HG03103 (cell line): ENCODE measurements around the gene P2RY12.

Experiments
- ATAC-seq: cut with Tn5 transposase; IDR thresholded peaks from one replicate; pipeline ENCODE4 v1.9.1; 2021; ENCODE audit warnings: low read depth; ENCODE audit not compliant: unreplicated experiment

Gene P2RY12

DNA sequence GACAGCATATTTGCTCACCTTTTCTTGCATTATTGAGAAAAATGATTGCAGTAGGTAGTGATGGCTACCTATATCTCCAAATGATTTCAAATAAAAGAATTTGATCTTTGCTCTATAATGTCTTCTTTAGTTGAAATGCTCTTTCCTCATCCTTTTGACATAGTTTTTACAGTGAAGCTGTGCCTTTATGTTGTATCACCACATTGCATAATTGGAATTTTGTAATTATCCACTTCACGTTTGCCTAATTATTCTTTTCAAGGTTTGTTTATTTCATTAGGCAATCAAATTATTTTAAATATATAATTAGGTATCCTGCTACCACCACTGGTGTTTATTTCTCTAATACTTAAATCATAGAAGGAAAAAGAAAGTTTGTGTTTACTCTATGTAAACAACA is 33.9 kb downstream of the P2RY12 start:
- ATAC-seq: no peak

DNA sequence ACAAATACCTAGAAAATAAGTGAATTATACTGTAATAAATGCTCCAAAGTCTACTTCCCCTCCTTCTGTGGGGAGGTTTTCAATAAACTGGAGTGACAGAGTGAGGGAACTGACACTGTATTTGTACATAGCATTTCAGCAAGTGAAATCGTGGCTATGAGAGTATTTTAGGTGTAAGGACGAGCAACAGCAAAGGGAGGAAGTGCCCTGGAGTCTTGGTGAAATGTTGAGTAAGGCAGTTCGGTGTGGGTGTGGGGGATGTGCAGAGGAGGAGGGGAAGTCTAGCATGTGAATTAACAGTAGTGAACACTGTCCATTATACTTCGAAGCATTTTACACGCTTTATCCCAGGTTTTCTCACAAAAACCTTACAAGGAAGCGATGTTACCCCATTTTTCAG is 37.1 kb downstream of the P2RY12 start:
- ATAC-seq: no peak

- no peak for ATAC-seq
These were observed 38.3 kb downstream of the P2RY12 start for GRCh38 chr3:151346292-151346691.

DNA sequence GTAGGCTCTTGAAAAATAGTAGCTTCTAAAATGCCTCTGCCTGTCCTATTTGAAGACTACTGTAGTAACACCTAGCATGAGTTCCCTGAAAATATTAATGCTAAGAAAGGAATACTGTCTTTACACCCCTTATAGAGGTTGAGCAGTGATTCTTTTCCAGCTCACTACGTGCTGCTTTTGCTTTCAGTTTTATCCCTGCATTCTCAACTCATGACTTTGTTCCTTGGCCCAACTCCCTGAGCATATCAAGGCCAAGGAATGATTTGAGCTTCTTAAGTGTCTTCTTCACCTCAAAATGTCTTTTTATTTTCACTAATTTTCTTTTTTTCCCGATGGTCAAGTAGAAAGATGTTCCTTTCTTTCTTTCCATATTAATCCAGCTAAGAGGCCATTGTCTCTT is 38.7 kb downstream of the P2RY12 start:
- no peak for ATAC-seq

- no peak for ATAC-seq
These were observed 52.9 kb downstream of the P2RY12 start for GRCh38 chr3:151331696-151332095.

DNA sequence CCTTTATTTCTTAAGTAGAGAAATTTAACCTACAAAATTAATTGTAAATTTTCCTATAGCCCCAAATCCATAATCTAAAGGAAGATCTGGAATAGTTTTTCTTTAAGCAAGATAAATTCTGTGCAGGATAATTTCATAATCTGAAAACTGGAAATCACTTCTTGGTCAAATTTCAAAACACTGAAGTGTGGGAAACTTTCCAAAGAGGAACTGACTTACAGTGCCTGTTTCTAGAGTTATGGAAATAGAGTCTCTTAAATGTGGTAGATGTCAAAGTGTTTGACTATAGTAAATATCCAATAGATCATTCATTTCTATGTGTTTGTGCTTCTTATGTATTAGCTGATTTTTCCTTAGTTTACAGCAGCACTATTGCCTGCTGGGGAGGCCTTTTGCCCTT is 53.7 kb downstream of the P2RY12 start:
- no peak for ATAC-seq

DNA sequence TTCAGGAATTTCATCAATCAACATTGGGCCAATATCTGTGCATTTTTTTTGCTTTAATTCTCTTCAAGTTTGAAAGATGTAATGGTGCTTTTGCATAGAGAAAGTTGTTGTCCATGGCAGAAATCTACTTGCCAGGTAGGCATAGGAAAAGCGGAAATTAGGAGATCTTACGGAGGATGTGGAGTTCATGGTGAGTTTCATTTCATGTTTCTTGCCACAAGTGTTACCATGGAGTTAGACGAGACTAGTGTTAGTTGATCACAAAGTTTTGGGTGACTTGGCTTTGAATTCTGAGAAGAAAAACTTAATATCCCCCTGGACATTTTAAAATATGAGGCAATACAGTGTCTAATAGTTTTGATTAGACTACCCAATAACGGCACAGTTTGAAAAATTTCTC is 54.2 kb downstream of the P2RY12 start:
- no peak for ATAC-seq

DNA sequence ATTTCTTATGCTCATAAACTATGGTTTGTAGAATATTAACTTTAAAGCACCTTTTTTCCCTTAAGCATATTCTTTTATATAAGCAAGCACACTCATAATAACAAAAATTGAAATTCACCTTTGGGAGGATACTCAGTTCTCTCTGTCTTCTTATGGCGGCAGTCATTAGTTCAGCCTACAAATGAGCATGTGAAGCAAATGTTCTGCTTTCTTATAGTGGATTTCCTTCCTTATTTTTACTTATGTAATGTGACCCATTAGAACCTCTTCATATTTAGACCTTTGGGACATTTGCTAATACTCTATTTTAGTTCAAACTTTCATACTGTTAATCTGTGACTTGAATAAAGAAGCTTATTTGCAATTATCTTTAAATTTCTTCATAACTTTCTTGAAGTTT is 55.2 kb downstream of the P2RY12 start, which contains the start of gene P2RY13:
Gene P2RY13, minus strand, starts transcription at position 187 of the 400 bp plus-strand sequence. Its CDS starts 21 bp downstream, at position 166.
- ATAC-seq: no peak

GRCh38 chr3:151328298-151328995 is 56.1 kb downstream of the P2RY12 start:
- ATAC-seq: no peak

DNA sequence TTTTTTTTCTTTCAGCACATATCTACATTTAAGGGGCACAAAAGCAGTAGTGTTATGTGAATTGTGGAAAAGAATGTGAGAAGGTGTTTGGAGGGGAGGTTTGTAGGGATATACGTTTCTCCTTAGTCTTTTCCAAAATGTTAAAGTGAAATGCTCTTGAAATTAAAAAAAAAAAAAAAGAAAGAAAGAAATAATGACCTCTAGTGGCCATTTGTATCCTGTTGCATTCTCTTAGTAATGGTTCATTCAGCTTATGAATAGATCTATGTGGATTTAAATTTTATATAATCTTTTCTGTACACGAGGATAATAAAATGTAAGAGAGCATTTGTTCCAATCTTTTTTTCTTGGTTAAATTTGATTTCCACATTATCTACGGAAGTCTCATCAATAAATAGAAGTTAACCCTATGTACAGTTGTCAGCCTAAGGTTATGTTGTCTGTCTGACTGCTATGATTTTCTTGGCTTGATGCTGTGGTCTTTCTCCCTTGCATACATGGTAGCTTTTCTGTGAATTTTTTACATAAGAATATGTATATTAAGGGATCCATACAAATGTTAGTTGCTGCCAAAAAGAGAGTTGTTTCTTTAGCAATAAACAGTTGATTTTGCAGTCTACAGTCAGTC is 56.9 kb downstream of the P2RY12 start:
- no peak for ATAC-seq

DNA sequence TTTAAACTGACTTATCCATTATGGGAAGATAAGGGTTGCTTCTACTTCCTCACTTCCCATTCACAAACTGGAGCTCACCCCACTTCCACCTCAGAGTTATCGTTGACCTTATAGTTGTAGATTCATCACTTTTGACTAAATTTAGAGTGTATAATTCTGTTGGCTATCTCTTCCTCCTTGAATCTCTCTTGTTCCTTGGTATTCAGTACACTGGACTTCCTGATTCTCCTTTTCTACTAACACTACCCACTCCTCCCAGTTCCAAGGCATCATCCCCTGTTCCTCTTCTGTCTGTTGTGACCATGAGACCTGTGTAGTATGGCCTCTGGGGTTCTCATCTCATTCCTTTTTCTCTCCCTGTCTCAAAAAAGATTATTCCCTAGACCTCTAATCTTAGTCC is 62.0 kb downstream of the P2RY12 start:
- ATAC-seq: no peak

DNA sequence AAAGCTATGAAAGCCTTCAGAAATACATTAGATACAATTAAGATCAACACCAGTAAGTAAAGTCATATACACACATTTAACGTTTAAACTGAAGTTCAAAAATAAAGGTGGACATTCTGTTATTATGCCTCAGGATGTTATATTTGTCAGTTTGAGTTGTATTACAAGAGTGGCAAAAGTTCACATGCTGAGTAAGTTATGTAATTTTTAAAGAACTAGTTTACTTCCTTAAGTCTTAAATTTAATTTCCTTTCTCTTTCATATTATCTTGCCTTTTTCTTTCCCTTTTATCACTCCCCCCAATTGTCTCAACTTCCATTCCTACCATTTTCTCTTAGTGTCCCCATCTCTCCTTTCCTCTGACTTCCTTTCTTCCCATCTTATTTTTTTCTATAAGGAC is 63.0 kb downstream of the P2RY12 start:
- ATAC-seq: no peak

DNA sequence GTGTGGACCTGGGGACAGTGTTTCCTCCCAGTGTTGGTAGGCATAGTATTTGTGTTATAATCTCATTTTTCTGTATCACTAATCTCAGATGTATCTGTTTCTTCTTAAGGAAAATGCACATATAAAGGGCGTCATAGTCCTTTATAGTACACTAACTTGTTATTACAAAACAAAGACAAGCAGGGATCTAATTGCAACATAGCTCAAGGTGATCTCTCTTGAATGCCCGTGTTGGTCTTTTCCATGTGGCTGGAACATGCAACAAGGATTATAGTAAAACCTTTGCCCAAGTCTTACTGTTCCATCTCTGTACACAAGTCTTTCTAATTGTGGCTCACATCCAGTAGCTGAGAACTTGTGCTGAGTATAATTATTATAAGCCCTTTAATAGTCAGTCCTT is 64.4 kb downstream of the P2RY12 start:
- no peak for ATAC-seq

DNA sequence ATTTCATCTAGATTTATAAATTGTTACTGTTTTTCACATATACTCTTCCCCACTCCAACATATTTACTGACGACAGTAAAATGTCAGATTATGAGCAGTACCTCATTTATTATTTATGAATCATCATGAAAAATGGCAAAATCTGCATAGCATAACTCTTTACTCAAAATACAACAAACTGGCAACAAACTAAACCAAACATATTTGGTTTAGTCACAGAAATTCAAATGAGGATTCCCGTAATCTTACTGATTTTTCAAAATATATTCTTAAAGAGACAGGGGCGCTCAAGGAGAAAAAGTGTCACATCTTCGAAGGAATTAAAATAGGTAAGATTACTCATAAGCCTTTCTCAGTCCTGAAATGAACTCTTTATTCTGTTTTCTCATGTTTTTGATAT is 64.9 kb downstream of the P2RY12 start:
- ATAC-seq: no peak

DNA sequence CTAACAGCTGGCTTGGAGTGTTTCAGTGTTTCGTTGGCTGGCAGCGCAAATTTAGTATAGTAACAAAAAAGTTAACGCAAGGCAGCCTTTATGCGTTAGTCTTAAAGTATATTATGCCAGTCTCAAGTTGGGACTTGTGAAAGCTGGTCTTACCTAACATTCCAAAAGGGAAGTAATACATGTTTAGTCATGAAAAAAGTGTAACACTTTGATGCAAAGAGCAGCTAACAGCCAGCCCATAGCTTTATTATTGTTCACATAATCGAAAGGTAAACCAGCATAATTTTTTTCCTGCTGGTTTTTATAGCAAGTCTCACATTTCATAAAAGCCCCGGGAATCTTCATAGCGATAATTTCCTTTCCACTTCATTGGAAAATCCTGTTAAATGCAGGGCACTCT is 65.6 kb downstream of the P2RY12 start:
- ATAC-seq: no peak

GRCh38 chr3:151318313-151318712 is 66.2 kb downstream of the P2RY12 start:
- no peak for ATAC-seq

- no peak for ATAC-seq
These were observed 68.1 kb downstream of the P2RY12 start, which contains the start of gene GPR87 for GRCh38 chr3:151316267-151316991. Gene GPR87 (minus strand): TSS chr3:151316820. CDS start chr3:151300100, 16,720 bp downstream.

DNA sequence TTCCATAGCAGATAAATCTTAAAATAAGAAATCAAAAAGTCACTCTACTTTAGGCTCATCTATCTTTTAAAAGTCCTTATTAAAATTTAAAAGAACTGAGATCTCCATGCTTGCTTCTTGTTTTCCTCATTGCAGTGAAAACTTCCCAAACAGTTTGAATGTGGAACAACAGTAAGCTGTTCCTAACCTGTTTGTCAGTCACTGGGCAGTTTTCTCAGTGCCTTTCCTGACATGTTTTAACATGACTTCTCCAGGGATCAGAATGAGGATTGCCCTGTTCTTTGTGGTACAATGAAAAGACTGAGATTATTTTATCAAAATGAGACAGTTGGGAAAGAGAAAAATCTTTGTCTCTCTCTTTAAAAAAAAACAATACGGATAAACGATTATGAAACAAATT is 68.7 kb downstream of the P2RY12 start:
- ATAC-seq: no peak

- ATAC-seq: no peak
These were observed 69.4 kb downstream of the P2RY12 start for GRCh38 chr3:151315136-151315535.

DNA sequence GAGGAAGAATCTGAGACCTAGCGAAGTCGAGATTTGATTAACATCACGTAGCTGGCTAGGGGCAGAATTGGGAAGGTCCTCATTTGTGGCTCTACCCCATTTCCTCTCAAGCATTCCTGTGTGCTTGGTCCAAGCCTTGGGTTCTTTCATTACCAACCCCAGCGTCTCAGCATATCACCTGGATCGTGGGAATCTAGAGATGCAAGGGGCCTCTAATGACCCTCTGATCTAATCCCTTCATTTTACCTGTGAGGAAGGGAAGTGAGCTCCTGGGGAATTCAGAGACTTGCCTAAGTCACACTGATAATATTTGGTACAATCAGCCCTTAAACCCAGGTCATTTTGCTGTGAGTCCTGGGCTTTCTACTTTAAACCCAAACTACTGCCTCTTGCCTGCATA is 70.0 kb downstream of the P2RY12 start:
- no peak for ATAC-seq

DNA sequence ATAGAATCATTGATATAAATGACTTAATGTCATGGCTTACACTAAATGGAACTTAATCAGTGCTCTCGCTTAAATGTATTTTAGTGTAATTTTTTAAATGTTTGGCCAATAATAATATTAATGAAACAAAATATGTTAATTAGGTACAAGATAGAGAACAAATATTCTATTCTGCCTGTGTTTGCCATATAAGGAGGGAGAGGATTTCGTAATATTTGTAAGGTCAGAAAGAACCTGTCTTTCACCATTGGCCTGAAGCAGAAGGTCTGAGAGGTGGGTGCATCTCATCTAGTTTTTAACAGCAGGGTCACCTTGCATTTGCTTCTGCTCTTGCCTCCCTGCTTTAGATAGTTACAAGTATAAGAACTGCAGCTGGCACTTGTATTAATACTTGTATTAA is 70.4 kb downstream of the P2RY12 start:
- ATAC-seq: no peak

GRCh38 chr3:151312972-151313371 is 71.6 kb downstream of the P2RY12 start:
- ATAC-seq: no peak
